Measurements from ENCODE around the gene PGBD5. TPM values are rescaled to one million over a fixed set of nuclear protein-coding genes. Genes with fewer than 3 reads are reported as not detected.

PGBD5 gene
- total and polyA plus RNA-seq, 9 of the 15 experiments (the other 6 are each of a cell fraction or from before 2014, with no cell fraction given) = under 0.01 to 0.40 (median 0.10) TPM; not detected in 3

GRCh38 chr1:230351983-230352382, 74.1 kb downstream of the PGBD5 start:
- no peaks in the 10 kb centered on the region for H3K9me3 ChIP-seq (replicated peaks; ENCODE audit: control insufficient read depth, insufficient read depth, low read depth, low read length)
- H2AFZ ChIP-seq (ENCODE audit: low read depth, low read length) = no peak overlapping the region
- no peak for DNase-seq (ENCODE audit: extremely low read depth in 1 of 4, low spot score in 3 of 4)
- no peaks in the 10 kb centered on the region for H3K9me1 ChIP-seq (ENCODE audit: control insufficient read depth, insufficient read depth, low read length)
- H3K36me3 ChIP-seq (ENCODE audit: control insufficient read depth, insufficient read depth, low read length) = no peaks in the 10 kb centered on the region
- TF ChIP-seq FOXA1 (IDR thresholded peaks at IDR 0.05; ENCODE audit: borderline replicate concordance) (no peak), FOXJ3 (CRISPR knock-in tag; IDR thresholded peaks at IDR 0.05) (no peak), ZBTB40 (IDR thresholded peaks at IDR 0.05) (peak; percentile 93), ZBTB40 (CRISPR knock-in tag; IDR thresholded peaks at IDR 0.05) (peak; percentile 86), ZNF408 (CRISPR knock-in tag; IDR thresholded peaks at IDR 0.05; ENCODE audit: low read depth) (no peak), CXXC5 (CRISPR knock-in tag; IDR thresholded peaks at IDR 0.05) (no peak), NFE2 (IDR thresholded peaks at IDR 0.05; ENCODE audit: low read depth) (no peak)
- ATAC-seq = no peak
- H3K27me3 ChIP-seq (ENCODE audit: control insufficient read depth in 2 of 2, insufficient read depth in 2 of 2, low read length in 2 of 2) = peaks cover 53 to 82% of the 10 kb centered on the region in 2 experiments
- H3K4me3 ChIP-seq = no peak overlapping the region
- CTCF ChIA-PET (ENCODE audit: low intra/inter-chr PET ratio) = no interaction called here
- 0% methylated on average over 6 of the region's 6 CpGs for WGBS (ENCODE audit: insufficient coverage, low coverage, missing lambda C conversion rate)
- no TSS peak for BruUV-seq (replicated peaks)
- no peak overlapping the region for H3K4me2 ChIP-seq (ENCODE audit: insufficient read depth, low read length)
- POLR2A ChIA-PET = interaction anchor here (0.6 kb wide), 1 partner anchor 735 kb away, joined by 3 read pairs; no protein-coding TSS in a partner anchor
- no peak overlapping the region for H3K9ac ChIP-seq (ENCODE audit: insufficient read depth in 1 of 2, low read depth in 2 of 2, low read length in 2 of 2)
- in situ Hi-C loops (cut with MboI) = no loop called here
- H3K27ac ChIP-seq (ENCODE audit: extremely low read depth, low read depth, low read length) = no peak overlapping the region
- no peak for FAIRE-seq
- H4K20me1 ChIP-seq (replicated peaks; ENCODE audit: control insufficient read depth, insufficient read depth, low read length) = peaks cover 5% of the 10 kb centered on the region; the same call in 1 of the 2 replicates
- intact Hi-C loops (cut with micrococcal nuclease) = no loop called here
- H3K4me1 ChIP-seq (replicated peaks in 1 of 2; ENCODE audit: control insufficient read depth in 2 of 2, insufficient read depth in 2 of 2, low read length in 2 of 2) = no peaks in the 10 kb centered on the region
- H3K79me2 ChIP-seq (ENCODE audit: control insufficient read depth, insufficient read depth, low read length) = no peaks in the 10 kb centered on the region

All from K562 (cell line).